Measurements from ENCODE around the gene GAS1. TPM values are rescaled to one million over a fixed set of nuclear protein-coding genes. Genes with fewer than 3 reads are reported as not detected.

The GAS1 gene
- total and polyA plus RNA-seq, 2 of the 4 experiments (the other 2 are of a cell fraction), result 1.8 to 2.2 TPM

DNA sequence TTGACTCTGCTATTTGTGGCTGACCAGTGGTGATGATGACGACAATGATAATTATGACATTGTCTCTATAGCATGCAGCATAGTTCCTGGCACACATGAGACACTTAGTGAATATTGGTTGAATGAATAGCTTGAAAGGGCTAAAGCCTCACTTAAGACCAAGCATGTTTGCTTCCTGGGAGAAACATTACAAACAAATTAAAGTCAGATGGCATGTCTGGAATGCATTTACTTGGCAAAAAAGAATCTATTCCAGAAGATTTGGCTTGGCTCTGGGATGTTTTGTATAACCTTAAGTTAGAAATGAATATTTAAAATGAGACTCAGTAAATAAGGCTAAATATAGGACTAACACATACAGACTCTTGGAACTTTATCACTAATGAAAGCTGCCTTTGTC, 21.6 kb downstream of the GAS1 start:
- no peaks in the 10 kb centered on the region for H4K20me1 ChIP-seq (ENCODE audit: insufficient read depth, low read length)
- H3K9me3 ChIP-seq (ENCODE audit: control insufficient read depth, insufficient read depth, low read length), result no peaks in the 10 kb centered on the region
- H3K18ac ChIP-seq (ENCODE audit: low read depth, low read length), result no peak overlapping the region; the same call in 1 of the 2 replicates
- no peak overlapping the region; the same call in 1 of the 2 replicates for H2AK5ac ChIP-seq (ENCODE audit: low read depth, low read length)
- H3K4ac ChIP-seq (ENCODE audit: low read depth, low read length), result no peak overlapping the region
- peaks cover 3% of the 10 kb centered on the region; the same call in 1 of the 2 replicates for H3K27me3 ChIP-seq (ENCODE audit: control insufficient read depth, insufficient read depth, low read length)
- WGBS, 2 experiments (ENCODE audit: extremely low coverage in 2 of 2, insufficient read length in 1 of 2), result no CpG with 5 or more reads among the region's 1 CpG
- H3K4me3 ChIP-seq (ENCODE audit: insufficient read depth, low read depth, low read length), result no peak overlapping the region
- no peak overlapping the region for H2AFZ ChIP-seq (replicated peaks; ENCODE audit: low read length, poor library complexity)
- peaks cover 6% of the 10 kb centered on the region; the same call in 1 of the 2 replicates for H3K4me1 ChIP-seq (ENCODE audit: control insufficient read depth, insufficient read depth, low read length)
- 0 out of 2 replicates have a peak overlapping the region, but pooled peaks have one; percentile 31 for H2BK20ac ChIP-seq (ENCODE audit: low read depth, low read length)
- peak; percentile 33 for DNase-seq
- ATAC-seq (ENCODE audit: low read depth), result peak; percentile 86
- no peak overlapping the region for H3K9ac ChIP-seq (ENCODE audit: low read depth, low read length)
- no peak overlapping the region for H2AK9ac ChIP-seq (replicated peaks; ENCODE audit: low read depth, low read length, poor library complexity)
- no peak overlapping the region for H3K4me2 ChIP-seq (ENCODE audit: low read depth, low read length)
- no peak for TF ChIP-seq CEBPB (IDR thresholded peaks at IDR 0.05; ENCODE audit: low read depth, low read length)
- TF ChIP-seq MAZ (IDR thresholded peaks at IDR 0.05; ENCODE audit: borderline replicate concordance, low read depth, low read length), result no peak
- TF ChIP-seq BHLHE40 (IDR thresholded peaks at IDR 0.05; ENCODE audit: low read depth, low read length), result no peak
- TF ChIP-seq, protein P1, sequence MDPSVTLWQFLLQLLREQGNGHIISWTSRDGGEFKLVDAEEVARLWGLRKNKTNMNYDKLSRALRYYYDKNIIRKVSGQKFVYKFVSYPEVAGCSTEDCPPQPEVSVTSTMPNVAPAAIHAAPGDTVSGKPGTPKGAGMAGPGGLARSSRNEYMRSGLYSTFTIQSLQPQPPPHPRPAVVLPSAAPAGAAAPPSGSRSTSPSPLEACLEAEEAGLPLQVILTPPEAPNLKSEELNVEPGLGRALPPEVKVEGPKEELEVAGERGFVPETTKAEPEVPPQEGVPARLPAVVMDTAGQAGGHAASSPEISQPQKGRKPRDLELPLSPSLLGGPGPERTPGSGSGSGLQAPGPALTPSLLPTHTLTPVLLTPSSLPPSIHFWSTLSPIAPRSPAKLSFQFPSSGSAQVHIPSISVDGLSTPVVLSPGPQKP (IDR thresholded peaks at IDR 0.05; ENCODE audit: borderline replicate concordance, low read depth, low read length), result no peak
- no peak for TF ChIP-seq MAFK (IDR thresholded peaks at IDR 0.05; ENCODE audit: low read depth, low read length)
- TF ChIP-seq CHD1 (IDR thresholded peaks at IDR 0.05; ENCODE audit: low read depth, low read length), result no peak
- no peak for TF ChIP-seq FOS (IDR thresholded peaks at IDR 0.05; ENCODE audit: low read depth, low read length)
- TF ChIP-seq, protein P2, sequence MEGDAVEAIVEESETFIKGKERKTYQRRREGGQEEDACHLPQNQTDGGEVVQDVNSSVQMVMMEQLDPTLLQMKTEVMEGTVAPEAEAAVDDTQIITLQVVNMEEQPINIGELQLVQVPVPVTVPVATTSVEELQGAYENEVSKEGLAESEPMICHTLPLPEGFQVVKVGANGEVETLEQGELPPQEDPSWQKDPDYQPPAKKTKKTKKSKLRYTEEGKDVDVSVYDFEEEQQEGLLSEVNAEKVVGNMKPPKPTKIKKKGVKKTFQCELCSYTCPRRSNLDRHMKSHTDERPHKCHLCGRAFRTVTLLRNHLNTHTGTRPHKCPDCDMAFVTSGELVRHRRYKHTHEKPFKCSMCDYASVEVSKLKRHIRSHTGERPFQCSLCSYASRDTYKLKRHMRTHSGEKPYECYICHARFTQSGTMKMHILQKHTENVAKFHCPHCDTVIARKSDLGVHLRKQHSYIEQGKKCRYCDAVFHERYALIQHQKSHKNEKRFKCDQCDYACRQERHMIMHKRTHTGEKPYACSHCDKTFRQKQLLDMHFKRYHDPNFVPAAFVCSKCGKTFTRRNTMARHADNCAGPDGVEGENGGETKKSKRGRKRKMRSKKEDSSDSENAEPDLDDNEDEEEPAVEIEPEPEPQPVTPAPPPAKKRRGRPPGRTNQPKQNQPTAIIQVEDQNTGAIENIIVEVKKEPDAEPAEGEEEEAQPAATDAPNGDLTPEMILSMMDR (conservative IDR thresholded peaks at IDR 0.05; ENCODE audit: low read depth, low read length), result no peak
- no peak for TF ChIP-seq RFX5 (IDR thresholded peaks at IDR 0.05; ENCODE audit: low read depth, low read length)
- no peak for TF ChIP-seq SMC3 (IDR thresholded peaks at IDR 0.05; ENCODE audit: low read depth, low read length)
- no peak for TF ChIP-seq NFE2L2 (IDR thresholded peaks at IDR 0.05; ENCODE audit: low read depth, low read length)
- TF ChIP-seq MXI1 (IDR thresholded peaks at IDR 0.05; ENCODE audit: borderline replicate concordance, low read depth, low read length), result no peak
- TF ChIP-seq POLR2A (IDR thresholded peaks at IDR 0.05; ENCODE audit: low read depth, low read length), result no peak
- TF ChIP-seq RCOR1 (IDR thresholded peaks at IDR 0.05; ENCODE audit: insufficient replicate concordance, low read length), result no peak
- TF ChIP-seq, protein P3, sequence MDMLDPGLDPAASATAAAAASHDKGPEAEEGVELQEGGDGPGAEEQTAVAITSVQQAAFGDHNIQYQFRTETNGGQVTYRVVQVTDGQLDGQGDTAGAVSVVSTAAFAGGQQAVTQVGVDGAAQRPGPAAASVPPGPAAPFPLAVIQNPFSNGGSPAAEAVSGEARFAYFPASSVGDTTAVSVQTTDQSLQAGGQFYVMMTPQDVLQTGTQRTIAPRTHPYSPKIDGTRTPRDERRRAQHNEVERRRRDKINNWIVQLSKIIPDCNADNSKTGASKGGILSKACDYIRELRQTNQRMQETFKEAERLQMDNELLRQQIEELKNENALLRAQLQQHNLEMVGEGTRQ (IDR thresholded peaks at IDR 0.05; ENCODE audit: low read depth, low read length), result no peak
- TF ChIP-seq RAD21 (IDR thresholded peaks at IDR 0.05; ENCODE audit: low read length), result no peak
- H4K91ac ChIP-seq (ENCODE audit: insufficient read depth, low read depth, low read length), result no peak overlapping the region
- H4K5ac ChIP-seq (ENCODE audit: low read depth, low read length), result no peak overlapping the region
- ChIA-PET POLR2A (ENCODE audit: unreplicated experiment) (no interaction called here), CTCF (interaction anchor here (1.0 kb wide), 1 partner anchor 8 kb away, joined by 7 read pairs; no protein-coding TSS in a partner anchor)
- dilution Hi-C loops (cut with HindIII; ENCODE audit: low sequenced_read_pairs, unreplicated experiment), result no loop called here
- no peak overlapping the region for H2BK5ac ChIP-seq (ENCODE audit: low read depth, low read length, poor library complexity, severe bottlenecking)
- H3K9me1 ChIP-seq (ENCODE audit: insufficient read depth, low read length), result no peaks in the 10 kb centered on the region
- no peak overlapping the region for H4K8ac ChIP-seq (ENCODE audit: low read depth in 2 of 2, low read length in 2 of 2)
- no peak overlapping the region for H2BK120ac ChIP-seq (ENCODE audit: low read depth, low read length)
- no peaks in the 10 kb centered on the region for H3K36me3 ChIP-seq (ENCODE audit: control insufficient read depth, insufficient read depth, low read length)
- BruUV-seq (replicated peaks), result no TSS peak
- intact Hi-C loops (cut with micrococcal nuclease), result no loop called here
- no peaks in the 10 kb centered on the region for H3K79me1 ChIP-seq (ENCODE audit: low read depth in 1 of 2, low read length in 2 of 2)
- H2BK15ac ChIP-seq (ENCODE audit: low read depth, low read length), result no peak overlapping the region
- peak overlapping the region; percentile 43; the same call in 1 of the 2 replicates for H3K27ac ChIP-seq (ENCODE audit: insufficient read depth, low read length)
- H3K14ac ChIP-seq (replicated peaks; ENCODE audit: low read depth, low read length), result no peak overlapping the region
- in situ Hi-C loops (cut with MboI; ENCODE audit: low sequenced_read_pairs), result loop anchor here (25.0 kb wide), 1 partner anchor 288 kb away; no protein-coding TSS in a partner anchor
- no peak overlapping the region for H3K56ac ChIP-seq (ENCODE audit: extremely low read depth, insufficient read depth, low read length)
- H3K23ac ChIP-seq (ENCODE audit: low read depth, low read length), result no peak overlapping the region

All from IMR-90 (cell line).